IPS DF 6.9 (cell line): ENCODE data around the gene NLRC5.
"Not testable (repeated sequence)": the region's sequence is repeated elsewhere in the genome, so short reads cannot be mapped to it uniquely, and the experiment has no call there.

Source experiments
- DNase-seq: peaks from one replicate; pipeline ENCODE4 v3.0.0-alpha.2; 2013; ENCODE audit warnings: low read depth, low spot score
- H3K27ac ChIP-seq: one replicate; pipeline ENCODE4 v1.5.1; 2013; ENCODE audit warnings: low read length, control low read depth
- H3K27me3 ChIP-seq: 2 replicates; pipeline ENCODE4 v1.6.1; 2013; ENCODE audit warnings: mild to moderate bottlenecking, low read length; ENCODE audit not compliant: control insufficient read depth, insufficient read depth
- H3K36me3 ChIP-seq: 2 replicates; pipeline ENCODE4 v1.6.1; 2013; ENCODE audit warnings: low read length; ENCODE audit not compliant: control insufficient read depth, insufficient read depth
- H3K4me1 ChIP-seq: 2 replicates; pipeline ENCODE4 v1.6.1; 2013; ENCODE audit warnings: low read length; ENCODE audit not compliant: control insufficient read depth, insufficient read depth
- H3K4me3 ChIP-seq: 2 replicates; pipeline ENCODE4 v1.5.1; 2013; ENCODE audit warnings: mild to moderate bottlenecking, low read length
- H3K9me3 ChIP-seq: 2 replicates; pipeline ENCODE4 v1.6.1; 2013; ENCODE audit warnings: low read length, inconsistent platforms; ENCODE audit not compliant: control insufficient read depth, insufficient read depth
- WGBS: extraction: QIAGEN DNeasy Blood & Tissue Kit; methylation state at CpG from one replicate; pipeline ENCODE4 v1.1.7; 2013; ENCODE audit warnings: mixed read lengths, missing lambda C conversion rate; ENCODE audit not compliant: insufficient read length, insufficient coverage; 5-methylcytosine and 5-hydroxymethylcytosine counted together

The NLRC5 gene

DNA sequence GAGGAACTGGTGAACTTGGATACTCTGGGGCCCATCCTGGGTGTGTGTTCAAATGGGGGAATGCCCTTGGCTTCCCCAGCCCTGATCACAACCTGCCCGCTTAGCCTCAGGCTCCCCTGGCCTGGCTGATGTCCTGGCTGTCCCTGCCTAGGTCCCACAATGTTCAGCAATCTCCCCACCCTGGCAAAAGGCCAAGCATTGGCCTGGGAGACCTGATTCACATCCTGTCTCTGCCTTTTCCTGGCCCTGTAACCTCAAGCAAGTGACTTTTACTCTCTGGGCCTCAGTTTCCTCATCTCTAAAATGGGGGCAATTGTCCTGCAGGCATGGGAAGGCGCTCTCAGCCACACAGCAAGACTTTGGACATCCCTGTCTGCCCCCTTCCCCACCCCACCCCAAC is 117.4 kb downstream of the NLRC5 start:
- H3K27me3 ChIP-seq: no peaks in the 10 kb centered on the region
- no peaks in the 10 kb centered on the region for H3K9me3 ChIP-seq
- peaks cover 2% of the 10 kb centered on the region; the same call in 1 of the 2 replicates for H3K4me1 ChIP-seq
- H3K27ac ChIP-seq: no peak overlapping the region
- H3K4me3 ChIP-seq: no peak overlapping the region
- no peak for DNase-seq
- H3K36me3 ChIP-seq: no peaks in the 10 kb centered on the region; the same call in 1 of the 2 replicates
- WGBS: no CpG with 5 or more reads among the region's 2 CpGs

DNA sequence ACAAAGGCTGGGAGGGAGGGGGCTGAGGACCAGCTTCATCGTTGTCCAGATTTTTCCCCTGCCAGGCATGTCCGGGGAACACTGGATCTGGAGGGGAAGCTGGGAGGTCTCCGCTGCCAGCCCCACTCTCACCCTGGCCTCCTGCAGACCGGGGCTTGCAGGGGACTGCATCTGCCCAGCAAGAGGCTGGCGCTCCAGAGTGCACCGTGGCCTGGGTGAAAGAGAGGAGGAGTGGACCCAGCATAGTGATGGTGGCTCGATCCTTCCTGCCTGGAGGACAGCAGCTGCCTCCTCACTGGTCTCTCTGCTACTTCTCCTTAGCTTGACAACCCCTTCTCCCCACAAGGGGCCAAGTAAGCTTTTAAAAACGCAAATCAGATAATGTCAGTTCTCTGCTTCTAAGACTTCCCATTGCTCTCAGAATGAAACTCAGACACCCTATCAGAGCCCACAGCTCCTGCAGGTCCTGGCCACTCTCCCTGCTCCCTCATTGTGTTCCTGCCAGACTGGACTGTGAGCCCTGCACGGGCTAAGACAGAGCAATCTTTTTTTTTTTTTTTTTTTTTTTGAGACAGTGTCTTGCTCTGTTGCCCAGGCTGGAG is 118.1 kb downstream of the NLRC5 start:
- Histone ChIP-seq H3K27me3 (no peaks in the 10 kb centered on the region), H3K36me3 (no peaks in the 10 kb centered on the region; the same call in 1 of the 2 replicates), H3K9me3 (no peaks in the 10 kb centered on the region), H3K4me3 (no peak overlapping the region), H3K27ac (no peak overlapping the region), H3K4me1 (peaks cover 2% of the 10 kb centered on the region; the same call in 1 of the 2 replicates)
- no CpG with 5 or more reads among the region's 9 CpGs for WGBS
- no peak for DNase-seq

DNA sequence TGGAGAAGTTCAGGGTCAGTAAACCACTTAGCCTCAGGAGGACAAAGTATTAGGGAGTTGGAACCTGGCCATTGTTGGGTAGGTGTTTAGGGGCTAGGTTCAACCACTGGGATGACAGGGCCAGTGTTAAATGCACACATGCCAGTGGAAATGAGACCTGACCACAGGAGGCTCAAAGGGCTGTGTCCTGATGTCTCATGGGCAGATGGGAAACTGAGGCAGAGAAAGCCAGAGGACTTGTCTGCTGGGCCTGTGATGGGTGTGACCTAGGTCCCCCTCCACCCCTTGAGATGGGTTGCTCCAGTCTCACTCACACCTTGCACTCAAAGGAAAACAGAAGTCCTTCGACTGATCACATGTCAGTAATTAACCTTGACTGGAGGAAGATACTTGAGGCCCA is 119.1 kb downstream of the NLRC5 start:
- DNase-seq: no peak
- Histone ChIP-seq H3K27ac (no peak overlapping the region), H3K9me3 (no peaks in the 10 kb centered on the region), H3K4me3 (no peak overlapping the region), H3K4me1 (peaks cover 2% of the 10 kb centered on the region; the same call in 1 of the 2 replicates), H3K27me3 (no peaks in the 10 kb centered on the region), H3K36me3 (no peaks in the 10 kb centered on the region; the same call in 1 of the 2 replicates)
- no CpG with 5 or more reads among the region's 1 CpG for WGBS

DNA sequence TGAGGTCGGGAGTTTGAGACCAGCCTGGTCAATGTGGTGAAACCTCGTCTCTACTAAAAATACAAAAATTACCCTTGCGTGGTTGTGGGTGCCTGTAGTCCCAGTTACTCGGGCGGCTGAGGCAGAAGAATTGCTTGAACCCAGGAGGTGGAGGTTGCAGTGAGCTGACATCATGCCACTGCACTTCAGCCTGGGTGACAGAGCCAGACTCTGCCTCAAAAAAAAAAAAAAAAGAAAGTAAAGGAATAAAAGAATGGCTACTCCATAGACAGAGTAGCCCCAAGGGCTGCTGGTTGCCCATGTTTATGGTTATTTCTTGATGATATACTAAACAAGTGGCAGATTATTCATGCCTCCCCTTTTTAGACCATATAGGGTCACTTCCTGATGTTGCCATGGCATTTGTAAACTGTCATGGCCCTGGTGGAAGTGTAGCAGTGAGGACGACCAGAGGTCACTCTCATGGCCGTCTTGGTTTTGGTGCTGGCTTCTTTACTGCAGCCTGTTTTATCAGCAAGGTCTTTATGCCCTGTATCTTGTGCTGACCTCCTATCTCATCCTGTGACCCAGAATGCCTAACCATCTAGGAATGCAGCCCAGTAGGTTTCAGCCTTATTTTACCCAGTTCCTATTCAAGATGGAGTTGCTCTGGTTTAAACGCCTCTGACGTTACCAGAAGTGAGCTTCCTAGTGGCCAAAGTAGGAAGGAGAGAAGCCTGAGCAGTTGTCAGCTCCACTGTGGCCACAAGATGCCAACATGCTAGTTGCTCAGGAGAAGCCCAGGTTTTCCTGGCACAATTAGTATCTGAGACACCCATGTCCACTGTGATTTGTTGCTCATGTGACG is 120.1 kb downstream of the NLRC5 start:
- not testable (repeated sequence) for H3K9me3 ChIP-seq, DNase-seq, H3K4me3 ChIP-seq, H3K27ac ChIP-seq, H3K27me3 ChIP-seq, H3K4me1 ChIP-seq, H3K36me3 ChIP-seq
- WGBS: no CpG with 5 or more reads among the region's 10 CpGs

DNA sequence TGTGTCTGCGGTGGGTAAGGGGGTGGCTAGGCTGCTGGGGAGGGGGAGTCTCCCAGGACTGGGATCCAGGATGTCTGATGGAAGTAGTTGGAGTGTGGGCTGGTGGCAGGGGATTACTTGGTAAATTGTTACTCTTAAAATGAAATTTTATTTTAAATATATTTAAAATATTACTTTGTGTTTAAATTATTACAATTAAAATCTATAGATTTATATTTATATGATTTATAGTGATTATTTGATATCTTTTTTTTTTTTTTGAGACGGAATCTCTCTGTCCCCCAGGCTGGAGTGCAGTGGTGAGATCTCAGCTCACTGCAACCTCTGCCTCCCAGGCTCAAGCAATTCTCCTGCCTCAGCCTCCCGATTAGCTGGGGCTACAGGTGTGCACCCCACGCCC is 121.6 kb downstream of the NLRC5 start:
- Histone ChIP-seq H3K4me3 (no peak overlapping the region), H3K36me3 (no peaks in the 10 kb centered on the region; the same call in 1 of the 2 replicates), H3K27me3 (no peaks in the 10 kb centered on the region), H3K9me3 (no peaks in the 10 kb centered on the region), H3K27ac (no peak overlapping the region), H3K4me1 (peaks cover 4% of the 10 kb centered on the region)
- no CpG with 5 or more reads among the region's 4 CpGs for WGBS
- no peak for DNase-seq

DNA sequence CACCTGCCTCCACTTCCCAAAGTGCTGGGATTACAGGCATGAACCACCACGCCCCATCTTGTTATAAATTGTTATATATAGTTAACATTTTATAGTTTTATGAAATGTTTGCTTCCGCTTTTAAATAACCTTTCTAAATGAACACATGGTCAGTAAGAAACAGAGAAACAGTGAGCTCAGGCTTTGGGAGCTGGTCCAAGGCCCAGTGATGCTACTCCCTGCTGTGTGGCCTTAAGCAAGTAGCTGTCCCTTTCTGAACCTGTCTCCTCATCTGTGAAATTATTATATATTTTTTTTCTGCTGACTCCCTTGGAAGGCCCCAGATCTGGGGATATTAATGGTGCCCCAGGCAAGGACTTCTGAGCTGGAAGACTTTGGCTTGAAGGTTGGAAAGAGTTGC is 122.1 kb downstream of the NLRC5 start:
- Histone ChIP-seq H3K27ac (no peak overlapping the region), H3K36me3 (no peaks in the 10 kb centered on the region; the same call in 1 of the 2 replicates), H3K4me1 (peaks cover 2% of the 10 kb centered on the region), H3K4me3 (no peak overlapping the region), H3K27me3 (no peaks in the 10 kb centered on the region), H3K9me3 (no peaks in the 10 kb centered on the region)
- no peak for DNase-seq
- WGBS: no CpG with 5 or more reads among the region's 2 CpGs

DNA sequence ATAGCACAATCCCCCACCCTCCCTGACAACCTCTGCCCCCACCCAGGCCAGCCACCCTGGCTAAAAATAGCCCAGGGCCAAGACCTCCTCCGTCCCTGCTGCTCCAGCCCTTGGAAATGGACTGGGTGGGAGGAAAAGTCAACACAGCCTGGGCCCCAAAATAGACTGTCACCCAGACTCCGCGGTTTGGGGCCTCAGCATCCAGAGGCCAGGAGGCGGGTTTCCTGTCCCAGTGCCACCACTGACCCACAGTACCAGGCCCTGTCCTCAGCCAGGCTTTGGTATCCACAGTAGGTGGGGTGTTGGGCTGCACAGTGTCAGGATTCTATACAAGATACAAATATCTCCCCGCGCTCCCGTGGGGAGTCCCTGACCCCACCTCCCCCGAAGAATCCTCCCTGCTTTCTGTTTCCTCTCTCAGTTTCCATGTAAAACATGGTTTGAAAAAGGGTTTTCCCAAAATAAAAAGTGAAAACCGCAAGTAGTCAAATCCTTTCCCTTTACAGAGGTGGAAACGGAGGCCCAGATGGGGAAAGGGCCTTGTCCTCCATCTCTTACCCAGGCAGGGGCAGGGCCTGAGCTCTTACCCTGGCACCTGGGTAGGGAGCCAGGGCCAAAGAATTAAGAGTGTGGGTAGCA is 123.2 kb downstream of the NLRC5 start:
- no CpG with 5 or more reads among the region's 10 CpGs for WGBS

DNA sequence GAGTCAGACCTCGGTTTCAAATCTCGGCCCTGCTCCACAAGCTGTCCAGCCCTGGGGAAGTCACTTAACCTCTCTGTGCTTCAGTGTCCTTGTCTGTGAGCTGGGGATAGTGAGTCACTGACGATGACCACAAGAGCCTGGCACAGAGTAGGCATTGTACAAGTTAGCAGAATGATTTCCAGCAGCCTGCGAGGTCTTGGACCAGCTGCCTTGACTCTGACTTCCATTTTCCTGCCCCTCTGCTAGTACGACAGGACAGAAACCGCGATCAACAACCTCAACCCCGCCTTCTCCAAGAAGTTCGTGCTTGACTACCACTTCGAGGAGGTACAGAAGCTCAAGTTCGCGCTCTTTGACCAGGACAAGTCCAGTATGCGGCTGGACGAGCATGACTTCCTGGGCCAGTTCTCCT is 123.7 kb downstream of the NLRC5 start:
- DNase-seq: no peak
- no CpG with 5 or more reads among the region's 14 CpGs for WGBS
- H3K4me3 ChIP-seq: no peak overlapping the region
- no peaks in the 10 kb centered on the region for H3K9me3 ChIP-seq
- no peaks in the 10 kb centered on the region for H3K27me3 ChIP-seq
- no peaks in the 10 kb centered on the region; the same call in 1 of the 2 replicates for H3K36me3 ChIP-seq
- H3K4me1 ChIP-seq: peaks cover 2% of the 10 kb centered on the region
- no peak overlapping the region for H3K27ac ChIP-seq

More for the DNA sequence above, 123.2 kb downstream of the NLRC5 start:
- no peaks in the 10 kb centered on the region for H3K27me3 ChIP-seq
- peaks cover 2% of the 10 kb centered on the region for H3K4me1 ChIP-seq
- no peak for DNase-seq
- no peak overlapping the region for H3K27ac ChIP-seq
- H3K36me3 ChIP-seq: no peaks in the 10 kb centered on the region; the same call in 1 of the 2 replicates
- H3K9me3 ChIP-seq: no peaks in the 10 kb centered on the region
- H3K4me3 ChIP-seq: no peak overlapping the region

DNA sequence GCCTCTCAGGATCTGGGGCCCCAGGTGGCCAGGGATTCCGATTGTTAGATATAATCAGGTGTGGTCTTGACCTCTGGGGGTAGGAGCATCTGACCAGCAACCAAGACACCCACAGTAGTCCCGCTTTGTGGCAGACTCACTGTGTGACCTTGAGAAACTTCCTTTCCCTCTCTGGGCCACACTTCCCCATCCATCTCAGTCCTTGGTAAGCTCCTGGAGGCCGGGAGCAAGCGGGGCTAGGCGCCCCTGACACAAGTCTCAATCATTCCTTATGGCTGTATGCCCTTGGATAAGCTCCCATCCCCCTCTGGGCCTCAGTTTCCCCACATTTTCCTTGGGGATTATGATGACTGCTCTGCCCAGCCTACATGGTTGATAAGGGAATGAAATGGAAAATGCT is 124.3 kb downstream of the NLRC5 start:
- Histone ChIP-seq H3K27ac (no peak overlapping the region), H3K27me3 (no peaks in the 10 kb centered on the region), H3K9me3 (no peaks in the 10 kb centered on the region), H3K36me3 (no peaks in the 10 kb centered on the region; the same call in 1 of the 2 replicates), H3K4me3 (no peak overlapping the region), H3K4me1 (peaks cover 2% of the 10 kb centered on the region)
- no peak for DNase-seq
- WGBS: no CpG with 5 or more reads among the region's 5 CpGs

DNA sequence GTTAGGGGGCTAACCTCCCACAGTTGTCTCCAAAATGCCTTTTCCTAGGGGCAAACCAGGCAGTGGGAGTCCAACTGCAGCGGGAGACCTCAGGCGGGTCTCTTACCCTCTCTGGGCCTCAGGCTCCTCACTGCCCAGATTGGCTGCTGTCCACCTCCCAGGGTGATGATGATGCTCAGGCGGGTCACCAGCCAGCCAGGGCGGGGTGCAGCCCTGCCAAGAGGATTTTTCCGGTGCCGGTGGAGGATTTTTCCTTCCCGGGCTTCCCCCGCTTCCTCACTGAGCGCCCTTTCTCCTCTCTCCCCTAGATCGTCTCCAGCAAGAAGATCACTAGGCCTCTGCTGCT is 125.8 kb downstream of the NLRC5 start:
- DNase-seq: no peak
- H3K4me3 ChIP-seq: no peak overlapping the region
- peaks cover 2% of the 10 kb centered on the region for H3K4me1 ChIP-seq
- no peak overlapping the region for H3K27ac ChIP-seq
- no CpG with 5 or more reads among the region's 10 CpGs for WGBS
- H3K9me3 ChIP-seq: no peaks in the 10 kb centered on the region
- no peaks in the 10 kb centered on the region; the same call in 1 of the 2 replicates for H3K36me3 ChIP-seq
- no peaks in the 10 kb centered on the region for H3K27me3 ChIP-seq
